Activated CD8-positive, alpha-beta T cell treated with anti-CD3 and anti-CD28 coated beads, Interleukin-2, amount 10 ng/mL, durations not matched to agents 7 days and 5 days (primary cell): Measurements from ENCODE around the gene PRAMEF33. TPM values are rescaled to one million over a fixed set of nuclear protein-coding genes. Genes with fewer than 3 reads are reported as not detected.
"Not testable (repeated sequence)": the region's sequence is repeated elsewhere in the genome, so short reads cannot be mapped to it uniquely, and the experiment has no call there.

ENCODE experiments used
- ATAC-seq: fragments of 150-1000 bp; cut with Tn5 transposase; one replicate; pipeline ENCODE4 v1.10.0; 2021; ENCODE audit warnings: moderate library complexity
- CTCF ChIA-PET: fragments of 350-600 bp; sonication (Branson Sonifier 250); formaldehyde crosslinking; loops from one replicate; lab custom pipeline; 2021; ENCODE audit warnings: antibody characterized with exemption; lab: Charles Lee
- POLR2A ChIA-PET: fragments of 350-600 bp; sonication (Branson Sonifier 250); formaldehyde crosslinking; loops from one replicate; lab custom pipeline; 2021; ENCODE audit warnings: antibody characterized with exemption; lab: Charles Lee
- DNase-seq: peaks from one replicate; pipeline ENCODE4 v3.0.0-alpha.2; 2020
- H3K27ac Mint-ChIP-seq: one replicate; pipeline ENCODE4 v1.8.0; 2021; ENCODE audit warnings: mild to moderate bottlenecking, mixed read lengths
- H3K27me3 Mint-ChIP-seq: one replicate; pipeline ENCODE4 v1.8.0; 2021; ENCODE audit warnings: low read depth, mixed read lengths
- H3K36me3 Mint-ChIP-seq: one replicate; pipeline ENCODE4 v1.8.0; 2021; ENCODE audit warnings: low read depth, mixed read lengths
- H3K4me1 Mint-ChIP-seq: one replicate; pipeline ENCODE4 v1.8.0; 2021; ENCODE audit warnings: low read depth, mixed read lengths
- H3K4me3 Mint-ChIP-seq: one replicate; pipeline ENCODE4 v1.8.0; 2021; ENCODE audit warnings: mild to moderate bottlenecking, mixed read lengths
- H3K9me3 Mint-ChIP-seq: one replicate; pipeline ENCODE4 v1.8.0; 2022; ENCODE audit warnings: mixed read lengths; ENCODE audit not compliant: insufficient read depth
- total RNA-seq, 2 experiments: library from RNA; stranded (reverse); gene quantifications; one replicate each; pipeline ENCODE4 v1.2.3, GENCODE V29; 2021

PRAMEF33 gene, protein sequence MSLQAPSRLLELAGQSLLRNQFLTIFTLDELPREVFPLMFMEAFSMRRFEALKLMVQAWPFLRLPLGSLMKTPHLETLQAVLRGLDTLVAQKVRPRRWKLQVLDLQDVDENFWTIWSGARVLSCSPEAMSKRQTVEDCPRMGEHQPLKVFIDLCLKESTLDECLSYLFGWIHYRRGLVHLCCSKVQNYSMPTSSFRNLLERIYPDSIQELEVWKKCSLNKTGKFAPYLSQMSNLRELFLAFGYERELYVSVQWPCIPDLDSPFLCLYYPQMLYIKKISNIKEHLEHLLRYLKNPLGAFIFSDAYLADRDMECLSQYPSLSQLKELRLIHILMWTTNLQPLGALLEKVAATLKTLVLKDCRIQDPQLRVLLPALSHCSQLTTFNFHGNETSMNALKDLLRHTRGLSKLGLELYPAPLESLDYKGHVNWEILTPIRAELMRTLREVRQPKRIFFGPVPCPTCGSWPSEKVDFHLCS
- total RNA-seq: not detected

DNA sequence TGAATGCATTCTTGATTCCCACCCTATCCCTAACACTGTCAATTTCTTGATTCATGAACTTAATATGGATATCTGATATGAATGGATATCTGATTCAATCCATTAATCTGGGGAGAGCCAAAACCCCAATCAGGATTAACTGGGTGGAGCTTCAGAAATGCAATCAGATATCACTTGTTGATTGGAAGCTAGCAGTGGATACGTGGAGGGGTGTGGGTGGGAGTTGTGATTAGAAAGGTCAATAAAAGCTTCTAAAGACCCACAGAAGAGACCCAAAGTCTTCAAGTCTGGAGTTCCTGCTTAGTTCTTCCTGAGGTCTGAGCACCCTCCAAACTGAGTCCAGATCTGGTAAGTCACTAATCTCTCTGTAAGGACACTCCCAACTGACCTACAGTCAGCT is at the start of gene PRAMEF33:
TSS of gene PRAMEF33 (plus strand) at position 301 of the 400 bp plus-strand sequence. CDS start 2,416 bp downstream, outside the sequence.
- H3K36me3 Mint-ChIP-seq, POLR2A ChIA-PET, H3K4me1 Mint-ChIP-seq: not testable (repeated sequence)

DNA sequence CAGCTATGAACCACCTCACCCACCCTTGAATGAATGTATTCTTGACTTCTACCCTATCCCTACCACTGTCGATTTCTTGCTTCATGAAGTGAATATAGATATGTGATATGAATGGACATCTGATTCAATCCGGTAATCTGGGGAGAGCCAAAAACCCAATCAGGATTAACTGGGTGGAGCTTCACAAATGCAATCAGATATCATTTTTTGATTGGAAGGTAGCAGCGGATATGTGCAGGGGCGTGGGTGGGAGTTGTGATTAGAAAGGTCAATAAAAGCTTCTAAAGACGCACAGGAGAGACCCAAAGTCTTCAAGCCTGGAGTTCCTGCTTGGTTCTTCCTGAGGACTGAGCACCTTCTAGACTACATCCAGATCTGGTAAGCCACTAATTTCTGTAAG is 49.4 kb upstream of the PRAMEF33 start, which contains the start of gene PRAMEF5:
TSS of gene PRAMEF5 (plus strand) at position 301 of the 400 bp plus-strand sequence. CDS start 5,071 bp downstream, outside the sequence.
- H3K27ac Mint-ChIP-seq, DNase-seq, POLR2A ChIA-PET, H3K4me1 Mint-ChIP-seq, H3K36me3 Mint-ChIP-seq, H3K27me3 Mint-ChIP-seq, ATAC-seq, H3K9me3 Mint-ChIP-seq, CTCF ChIA-PET, H3K4me3 Mint-ChIP-seq: not testable (repeated sequence)

More for the DNA sequence above, at the start of gene PRAMEF33:
- ATAC-seq, H3K4me3 Mint-ChIP-seq, DNase-seq, H3K27ac Mint-ChIP-seq, H3K9me3 Mint-ChIP-seq, CTCF ChIA-PET, H3K27me3 Mint-ChIP-seq: not testable (repeated sequence)

DNA sequence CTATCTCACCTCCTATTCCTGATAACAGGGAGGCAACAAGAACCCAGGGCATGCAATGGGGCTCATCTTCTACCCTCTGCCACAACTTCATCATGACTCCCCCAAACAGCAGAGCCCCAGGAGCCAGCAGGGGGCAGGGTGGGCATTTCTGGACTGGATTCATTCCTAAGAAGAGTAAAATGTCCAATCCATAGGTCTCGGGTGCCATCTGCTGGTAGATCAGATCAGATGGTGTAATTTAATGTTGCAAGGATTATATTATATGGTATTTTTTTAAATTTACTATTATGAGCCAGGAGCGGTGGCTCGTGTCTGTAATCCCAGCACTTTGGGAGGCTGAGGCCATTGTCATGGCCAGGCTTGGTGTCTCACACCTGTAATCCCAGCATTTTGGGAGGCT is 38.2 kb upstream of the PRAMEF33 start:
- H3K4me3 Mint-ChIP-seq, POLR2A ChIA-PET, H3K27ac Mint-ChIP-seq, H3K36me3 Mint-ChIP-seq, H3K4me1 Mint-ChIP-seq, DNase-seq, ATAC-seq, H3K27me3 Mint-ChIP-seq, CTCF ChIA-PET, H3K9me3 Mint-ChIP-seq: not testable (repeated sequence)

DNA sequence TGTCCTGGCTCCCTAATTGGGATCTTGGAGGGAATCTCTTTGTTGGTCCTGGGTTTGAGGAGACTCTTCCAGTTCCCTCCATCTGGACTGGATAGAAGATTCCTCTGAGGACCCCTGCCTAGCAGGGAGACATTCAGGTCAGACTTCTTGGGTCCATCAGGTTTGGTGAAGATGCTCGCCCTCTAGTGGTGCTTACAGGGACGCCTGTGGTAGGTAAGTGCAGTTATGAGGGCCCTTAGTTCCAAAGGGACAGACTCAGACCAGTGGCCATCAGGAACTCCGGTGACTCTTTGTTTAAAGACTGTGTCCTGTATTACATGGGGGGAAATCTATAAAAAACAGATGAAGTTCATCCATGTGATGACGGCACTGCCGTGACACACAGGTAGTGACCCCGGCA is 26.3 kb upstream of the PRAMEF33 start:
- CTCF ChIA-PET, H3K4me3 Mint-ChIP-seq, H3K27ac Mint-ChIP-seq, H3K36me3 Mint-ChIP-seq, ATAC-seq, DNase-seq, POLR2A ChIA-PET, H3K4me1 Mint-ChIP-seq, H3K27me3 Mint-ChIP-seq, H3K9me3 Mint-ChIP-seq: not testable (repeated sequence)

DNA sequence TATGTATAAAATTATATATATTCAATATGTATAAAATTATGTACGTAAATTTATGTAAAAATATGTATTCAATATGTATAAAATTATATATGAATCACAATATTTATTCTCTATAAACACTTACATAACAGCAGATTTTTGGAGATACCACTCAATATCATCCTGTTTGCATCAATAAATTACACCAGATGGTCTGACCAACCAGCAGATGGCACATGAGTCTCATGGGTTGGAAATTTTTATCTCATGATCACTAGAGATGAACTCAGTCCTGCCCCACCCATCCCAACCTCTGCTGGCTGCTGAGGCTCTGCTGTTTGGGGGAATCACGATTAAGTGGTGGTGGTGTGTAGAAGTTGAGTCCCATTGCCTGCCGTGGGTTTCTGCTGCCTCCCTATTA is 23.7 kb upstream of the PRAMEF33 start:
- H3K4me1 Mint-ChIP-seq, H3K4me3 Mint-ChIP-seq, ATAC-seq, H3K27me3 Mint-ChIP-seq, CTCF ChIA-PET, DNase-seq, H3K9me3 Mint-ChIP-seq, H3K27ac Mint-ChIP-seq, H3K36me3 Mint-ChIP-seq, POLR2A ChIA-PET: not testable (repeated sequence)

DNA sequence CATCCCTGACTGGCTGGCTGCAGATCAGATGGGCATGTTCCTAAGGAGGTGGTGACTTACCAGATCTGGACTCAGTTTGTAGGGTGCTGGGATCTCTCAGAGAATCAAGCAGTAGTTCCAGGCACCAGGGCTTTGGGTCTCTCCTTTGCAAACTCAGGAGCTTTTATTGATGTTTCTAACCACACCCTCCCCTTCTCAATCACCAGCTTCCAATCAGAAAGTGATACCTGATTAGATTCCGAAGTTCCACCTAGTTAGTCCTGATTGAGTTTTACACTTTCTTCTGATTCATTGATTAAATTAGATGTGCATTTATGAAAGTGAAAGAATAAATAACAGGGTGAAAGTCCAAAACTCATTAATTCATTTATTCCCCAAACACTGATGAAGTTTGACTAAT is 18.3 kb upstream of the PRAMEF33 start, which contains the start of gene PRAMEF8:
TSS of gene PRAMEF8 (minus strand) at position 101 of the 400 bp plus-strand sequence. CDS start 1,046 bp downstream, outside the sequence.
- ATAC-seq, H3K27me3 Mint-ChIP-seq, H3K4me3 Mint-ChIP-seq, DNase-seq, H3K9me3 Mint-ChIP-seq, POLR2A ChIA-PET, H3K36me3 Mint-ChIP-seq, H3K4me1 Mint-ChIP-seq, H3K27ac Mint-ChIP-seq, CTCF ChIA-PET: not testable (repeated sequence)

DNA sequence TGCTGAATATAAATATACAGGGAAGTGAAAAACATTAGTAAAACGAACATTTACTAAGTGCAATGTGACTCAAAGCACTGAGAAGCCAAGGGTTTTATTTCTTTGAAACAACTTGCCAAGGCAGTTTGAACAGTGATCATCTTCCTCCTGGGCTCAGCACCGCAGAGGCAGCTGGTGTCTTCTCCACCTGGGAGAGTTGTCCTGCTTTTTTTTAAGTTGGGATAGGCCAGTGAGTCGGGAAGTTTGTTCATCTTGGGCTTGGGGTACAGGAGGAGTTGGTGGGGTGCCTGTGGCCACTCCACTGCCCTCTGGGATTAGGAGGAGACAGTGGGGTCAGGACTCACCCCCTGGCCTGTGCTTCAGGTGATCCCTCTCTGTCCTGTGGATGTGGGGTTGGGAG is 14.3 kb upstream of the PRAMEF33 start:
- H3K9me3 Mint-ChIP-seq, CTCF ChIA-PET, H3K27ac Mint-ChIP-seq, POLR2A ChIA-PET, DNase-seq, H3K27me3 Mint-ChIP-seq, ATAC-seq, H3K4me3 Mint-ChIP-seq, H3K4me1 Mint-ChIP-seq, H3K36me3 Mint-ChIP-seq: not testable (repeated sequence)

DNA sequence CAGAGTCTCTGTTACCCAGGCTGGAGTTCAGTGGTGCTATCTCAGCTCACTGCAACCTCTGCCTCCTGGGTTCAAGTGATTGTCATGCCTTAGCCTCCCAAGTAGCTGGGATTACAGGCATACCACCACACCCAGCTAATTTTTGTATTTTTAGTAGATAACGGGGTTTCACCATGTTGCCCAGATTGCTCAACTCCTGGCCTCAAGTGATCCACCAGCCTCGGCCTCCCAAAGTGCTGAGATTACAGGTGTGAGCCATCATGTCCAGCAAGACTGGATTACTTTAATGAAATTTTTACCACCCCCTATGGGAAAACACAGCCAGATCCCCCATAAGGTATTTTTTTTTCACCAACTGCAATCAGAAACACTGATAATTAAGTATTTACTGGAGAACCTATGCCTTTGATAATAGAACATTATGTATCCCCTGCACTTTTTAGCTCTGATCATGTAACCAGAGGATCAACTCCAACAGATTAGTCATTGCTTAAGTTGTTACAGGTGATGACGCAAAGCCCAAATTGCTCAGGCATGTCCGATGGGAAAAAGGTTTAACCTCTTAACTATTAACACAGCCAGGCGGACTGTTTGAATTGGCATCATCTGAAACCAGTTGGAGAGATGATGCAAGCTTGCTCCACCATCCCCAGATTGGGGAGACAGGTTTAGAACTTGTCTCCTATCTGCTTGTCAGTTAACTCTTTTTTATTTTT is 6.0 kb upstream of the PRAMEF33 start:
- H3K27me3 Mint-ChIP-seq, H3K4me1 Mint-ChIP-seq: not testable (repeated sequence)

DNA sequence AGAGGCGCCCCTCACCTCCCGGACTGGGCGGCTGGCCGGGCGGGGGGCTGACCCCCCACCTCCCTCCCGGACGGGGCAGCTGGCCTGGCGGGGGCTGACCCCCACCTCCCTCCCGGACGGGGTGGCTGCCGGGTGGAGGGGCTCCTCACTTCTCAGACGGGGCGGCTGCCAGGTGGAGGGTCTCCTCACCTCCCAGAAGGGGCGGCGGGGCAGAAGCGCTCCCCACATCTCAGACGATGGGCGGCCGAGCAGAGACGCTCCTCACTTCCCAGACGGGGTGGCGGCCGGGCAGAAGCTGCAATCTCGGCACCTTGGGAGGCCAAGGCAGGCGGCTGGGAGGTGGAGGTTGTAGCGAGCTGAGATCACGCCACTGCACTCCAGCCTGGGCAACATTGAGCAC is 4.6 kb upstream of the PRAMEF33 start:
- H3K4me1 Mint-ChIP-seq, POLR2A ChIA-PET, ATAC-seq, H3K27me3 Mint-ChIP-seq, H3K9me3 Mint-ChIP-seq, H3K4me3 Mint-ChIP-seq, CTCF ChIA-PET, H3K27ac Mint-ChIP-seq, H3K36me3 Mint-ChIP-seq, DNase-seq: not testable (repeated sequence)

More for the DNA sequence above, 6.0 kb upstream of the PRAMEF33 start:
- ATAC-seq, H3K4me3 Mint-ChIP-seq, H3K27ac Mint-ChIP-seq, H3K9me3 Mint-ChIP-seq, CTCF ChIA-PET, H3K36me3 Mint-ChIP-seq, POLR2A ChIA-PET, DNase-seq: not testable (repeated sequence)

DNA sequence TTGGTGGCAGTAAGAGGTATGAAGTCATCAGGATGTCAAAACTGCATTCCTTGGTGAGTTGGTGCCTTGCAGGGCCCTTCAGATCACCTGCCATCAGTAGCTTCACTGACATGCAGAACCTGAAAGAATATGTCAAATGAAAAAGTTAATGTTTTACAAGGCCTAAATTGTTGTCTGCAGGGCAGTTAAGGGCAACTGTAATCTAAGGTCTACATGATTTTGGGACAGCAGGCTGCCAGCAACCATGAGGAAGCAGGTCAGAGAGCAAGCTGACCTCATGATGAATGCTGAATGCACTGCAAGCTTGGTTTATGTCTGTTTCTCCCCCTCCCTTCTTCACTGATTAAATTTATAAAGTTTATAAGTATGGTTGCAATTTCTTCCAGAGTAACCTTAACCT is 1.1 kb upstream of the PRAMEF33 start:
- H3K36me3 Mint-ChIP-seq, H3K4me3 Mint-ChIP-seq, CTCF ChIA-PET, ATAC-seq, H3K27me3 Mint-ChIP-seq, DNase-seq, H3K9me3 Mint-ChIP-seq, H3K27ac Mint-ChIP-seq, POLR2A ChIA-PET, H3K4me1 Mint-ChIP-seq: not testable (repeated sequence)

DNA sequence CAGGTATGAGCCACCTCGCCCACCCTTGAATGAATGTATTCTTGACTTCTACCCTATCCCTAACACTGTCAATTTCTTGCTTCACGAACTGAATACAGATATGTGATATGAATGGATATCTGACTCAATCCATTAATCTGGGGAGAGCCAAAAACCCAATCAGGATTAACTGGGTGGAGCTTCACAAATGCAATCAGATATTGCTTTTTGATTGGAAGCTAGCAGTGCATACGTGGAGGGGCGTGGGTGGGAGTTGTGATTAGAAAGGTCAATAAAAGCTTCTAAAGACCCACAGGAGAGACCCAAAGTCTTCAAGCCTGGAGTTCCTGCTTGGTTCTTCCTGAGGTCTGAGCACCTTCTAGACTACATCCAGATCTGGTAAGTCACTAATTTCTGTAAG is 11.9 kb downstream of the PRAMEF33 start, which contains the start of gene PRAMEF15:
TSS of gene PRAMEF15 (plus strand) at position 301 of the 400 bp plus-strand sequence. CDS start 2,827 bp downstream, outside the sequence.
- H3K9me3 Mint-ChIP-seq, H3K27ac Mint-ChIP-seq, ATAC-seq, H3K36me3 Mint-ChIP-seq, H3K4me3 Mint-ChIP-seq, DNase-seq, POLR2A ChIA-PET, H3K4me1 Mint-ChIP-seq, CTCF ChIA-PET, H3K27me3 Mint-ChIP-seq: not testable (repeated sequence)

DNA sequence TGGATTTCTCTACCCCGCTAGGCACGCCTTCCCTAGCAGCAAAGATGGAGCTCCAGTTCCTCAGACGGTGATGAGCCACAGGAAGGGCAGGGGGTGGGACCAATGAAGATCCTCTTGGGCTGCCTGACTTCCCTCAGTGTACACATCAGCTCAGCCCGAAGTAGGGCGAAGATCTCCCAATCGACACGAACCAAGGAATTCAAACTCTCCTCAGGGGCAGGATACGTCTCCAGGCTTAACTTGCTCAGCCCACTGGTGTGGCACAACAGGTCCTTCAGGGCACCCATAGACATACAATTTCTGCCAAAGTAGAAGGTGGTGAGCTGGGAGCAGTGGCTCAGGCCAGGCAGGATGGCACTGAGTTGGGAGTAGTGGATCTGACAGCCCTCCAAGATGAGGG is 39.2 kb downstream of the PRAMEF33 start:
- H3K27ac Mint-ChIP-seq, H3K36me3 Mint-ChIP-seq: not testable (repeated sequence)

More for the DNA sequence above, 39.2 kb downstream of the PRAMEF33 start:
- DNase-seq, H3K27me3 Mint-ChIP-seq, ATAC-seq, H3K4me3 Mint-ChIP-seq, H3K4me1 Mint-ChIP-seq, POLR2A ChIA-PET, CTCF ChIA-PET, H3K9me3 Mint-ChIP-seq: not testable (repeated sequence)
